Smooth muscle cell (in vitro differentiated cells): ENCODE data around the gene PRR27. TPM values are rescaled to one million over a fixed set of nuclear protein-coding genes. Genes with fewer than 3 reads are reported as not detected.

Source experiments
- DNase-seq: peaks from one replicate; lab custom pipeline; 2025; ENCODE audit not compliant: unreplicated experiment; lab: John Stamatoyannopoulos, UW
- H2AFZ ChIP-seq: fragments of 200-600 bp; sonication (generic); 2 replicates; pipeline ENCODE4 v1.6.0; 2016; ENCODE audit warnings: antibody characterized with exemption, low read depth, mild to moderate bottlenecking
- H3F3A ChIP-seq: fragments of 200-600 bp; sonication (generic); 2 replicates; pipeline ENCODE4 v1.6.0; 2017; ENCODE audit warnings: antibody characterized with exemption, low read depth
- H3K27ac ChIP-seq: fragments of 200-600 bp; sonication (generic); 2 replicates; pipeline ENCODE4 v1.5.1; 2016; ENCODE audit warnings: low read depth, mild to moderate bottlenecking
- H3K27me3 ChIP-seq: fragments of 200-600 bp; sonication (generic); 2 replicates; pipeline ENCODE4 v1.6.1; 2016; ENCODE audit warnings: low read depth, mild to moderate bottlenecking
- H3K36me3 ChIP-seq: fragments of 200-600 bp; sonication (generic); 2 replicates; pipeline ENCODE4 v1.5.1; 2016; ENCODE audit warnings: low read depth
- H3K4me1 ChIP-seq: fragments of 200-600 bp; sonication (generic); 2 replicates; pipeline ENCODE4 v1.5.1; 2016; ENCODE audit warnings: low read depth
- H3K4me2 ChIP-seq: fragments of 200-600 bp; sonication (generic); 2 replicates; pipeline ENCODE4 v1.6.0; 2016; ENCODE audit warnings: mild to moderate bottlenecking
- H3K4me3 ChIP-seq: fragments of 200-600 bp; sonication (generic); 2 replicates; pipeline ENCODE4 v1.5.1; 2016; ENCODE audit warnings: mild to moderate bottlenecking
- H3K79me2 ChIP-seq: fragments of 200-600 bp; sonication (generic); 2 replicates; pipeline ENCODE4 v1.6.0; 2016; ENCODE audit warnings: low read depth, mild to moderate bottlenecking
- H3K9ac ChIP-seq: fragments of 200-600 bp; sonication (generic); 2 replicates; pipeline ENCODE4 v1.6.0; 2016; ENCODE audit warnings: low read depth
- H3K9me3 ChIP-seq: fragments of 200-600 bp; sonication (generic); replicated peaks from 2 replicates; pipeline ENCODE4 v1.5.1; 2016; ENCODE audit warnings: low read depth
- H4K20me1 ChIP-seq: fragments of 200-600 bp; sonication (generic); 2 replicates; pipeline ENCODE4 v1.6.0; 2016; ENCODE audit warnings: low read depth
- CTCF ChIP-seq: fragments of 200-600 bp; sonication (generic); IDR thresholded peaks from 2 replicates; pipeline ENCODE4 v1.5.1; 2017; ENCODE audit warnings: borderline replicate concordance, mild to moderate bottlenecking, antibody characterized with exemption; ENCODE audit not compliant: insufficient read depth, poor library complexity, severe bottlenecking
- WGBS: methylation state at CpG from one replicate; pipeline ENCODE4 v1.1.7; 2016; ENCODE audit warnings: low lambda C conversion rate; 5-methylcytosine and 5-hydroxymethylcytosine counted together
- polyA plus RNA-seq: library from polyadenylated mRNA; unstranded; fragments of >200 nt; fragmentation: Nextera tagmentation; extraction: Ambion mirVana; gene quantifications from 2 replicates; pipeline ENCODE4 v1.2.1, GENCODE V29; 2016
- total RNA-seq: library from RNA; depleted of rRNA; stranded (reverse); fragments of >200 nt; gene quantifications from 2 replicates; pipeline ENCODE4 v1.2.3, GENCODE V29; 2014

PRR27 gene
- total and polyA plus RNA-seq, 2 experiments from 2014 or later, result not detected

- Histone ChIP-seq H3K4me2 (no peak overlapping the region), H3K9me3 (no peaks in the 10 kb centered on the region)
- 60% methylated on average over 1 of the region's 1 CpG for WGBS
These were observed 37.6 kb downstream of the PRR27 start for GRCh38 chr4:70191647-70192046.

GRCh38 chr4:70192895-70193294 lies 38.9 kb downstream of the PRR27 start:
- H3K4me1 ChIP-seq, result no peaks in the 10 kb centered on the region
- H3K9ac ChIP-seq, result no peak overlapping the region
- no peaks in the 10 kb centered on the region for H3K79me2 ChIP-seq
- WGBS, result 90% methylated on average over 2 of the region's 2 CpGs
- no peaks in the 10 kb centered on the region for H3K9me3 ChIP-seq
- no peaks in the 10 kb centered on the region for H4K20me1 ChIP-seq
- no peak overlapping the region for H3K4me3 ChIP-seq
- H3K27me3 ChIP-seq, result no peaks in the 10 kb centered on the region
- DNase-seq, result no peak
- no peak for TF ChIP-seq CTCF
- no peak overlapping the region for H3K27ac ChIP-seq
- no peaks in the 10 kb centered on the region for H3K36me3 ChIP-seq
- H3F3A ChIP-seq, result no peaks in the 10 kb centered on the region
- H3K4me2 ChIP-seq, result no peak overlapping the region
- no peak overlapping the region for H2AFZ ChIP-seq

More at GRCh38 chr4:70191647-70192046, 37.6 kb downstream of the PRR27 start:
- Histone ChIP-seq H4K20me1 (no peaks in the 10 kb centered on the region), H3K4me3 (no peak overlapping the region), H3K27me3 (no peaks in the 10 kb centered on the region), H3F3A (no peaks in the 10 kb centered on the region), H3K4me1 (no peaks in the 10 kb centered on the region), H3K9ac (no peak overlapping the region), H3K36me3 (no peaks in the 10 kb centered on the region), H3K79me2 (no peaks in the 10 kb centered on the region), H3K27ac (no peak overlapping the region), H2AFZ (no peak overlapping the region)
- TF ChIP-seq CTCF, result no peak
- DNase-seq, result no peak

- Histone ChIP-seq H3K27ac (no peak within 1 kb of the TSS), H3K4me3 (no peak within 1 kb of the TSS)
- 94% methylated on average over 1 of the region's 1 CpG for WGBS
These were observed 41.4 kb downstream of the PRR27 start, which contains the start of gene ODAM for GRCh38 chr4:70195425-70195824. ODAM (plus strand) TSS chr4:70195725; CDS start chr4:70196544, 819 bp downstream.

More at GRCh38 chr4:70195425-70195824, 41.4 kb downstream of the PRR27 start, which contains the start of gene ODAM:
- DNase-seq, result no peak
- no peak within 1 kb of the TSS for H3K4me2 ChIP-seq
- no peak within 1 kb of the TSS for H3K9ac ChIP-seq
- no peaks in the 10 kb centered on the region for H3F3A ChIP-seq
- no peaks in the 10 kb centered on the region for H3K79me2 ChIP-seq
- TF ChIP-seq CTCF, result no peak
- no peaks in the 10 kb centered on the region for H3K36me3 ChIP-seq
- no peak within 1 kb of the TSS for H2AFZ ChIP-seq
- H3K9me3 ChIP-seq, result no peaks in the 10 kb centered on the region
- H3K27me3 ChIP-seq, result no peaks in the 10 kb centered on the region
- H3K4me1 ChIP-seq, result no peaks in the 10 kb centered on the region
- no peaks in the 10 kb centered on the region for H4K20me1 ChIP-seq
